GM19193 (cell line): Measurements from ENCODE around the gene THAP3.

Experiments
- POLR2A ChIP-seq: IDR thresholded peaks from 4 replicates; pipeline ENCODE4 v1.6.1; 2011; ENCODE audit not compliant: insufficient read depth, insufficient read length; ENCODE audit errors: extremely low read depth

The THAP3 gene

DNA sequence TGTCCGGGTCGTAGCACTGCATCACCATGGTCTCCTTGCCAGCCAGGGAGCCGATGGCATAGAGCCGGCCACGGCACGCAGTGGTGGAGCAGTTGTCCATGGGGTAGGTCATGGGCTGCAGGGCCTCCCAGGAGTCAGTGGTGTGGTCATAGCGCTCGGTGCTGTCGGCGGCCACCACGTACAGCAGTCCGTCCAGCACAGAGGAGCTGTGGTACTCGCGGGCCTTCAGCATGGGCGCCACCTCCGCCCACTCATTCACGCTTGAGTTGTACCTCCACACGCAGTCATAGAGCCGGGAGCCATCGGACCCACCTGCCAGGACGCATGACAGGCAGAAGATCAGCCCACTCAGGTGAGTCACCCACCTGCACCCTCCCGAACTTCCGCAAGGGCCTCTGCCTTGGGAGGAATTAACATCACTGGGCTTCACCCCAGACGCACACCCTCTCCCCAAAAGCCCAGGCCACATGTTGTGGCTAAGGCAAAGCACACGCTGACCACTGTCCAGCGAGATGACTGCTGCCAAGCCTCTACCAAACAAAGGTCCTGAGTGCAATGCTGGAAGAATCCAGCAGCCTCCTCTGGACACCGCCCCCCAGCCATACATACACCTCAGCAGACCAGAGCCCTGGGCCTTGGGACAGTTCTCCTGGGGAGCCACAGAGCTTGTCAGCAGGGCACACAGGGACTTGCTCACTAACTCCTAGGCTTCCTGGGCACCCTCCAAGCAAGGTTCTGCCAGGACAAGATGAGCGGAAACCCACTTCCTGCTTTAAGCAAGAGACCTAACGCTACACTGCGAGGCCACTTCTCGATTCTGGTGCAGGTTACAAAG is 25.3 kb upstream of the THAP3 start:
- TF ChIP-seq POLR2A = no peak

DNA sequence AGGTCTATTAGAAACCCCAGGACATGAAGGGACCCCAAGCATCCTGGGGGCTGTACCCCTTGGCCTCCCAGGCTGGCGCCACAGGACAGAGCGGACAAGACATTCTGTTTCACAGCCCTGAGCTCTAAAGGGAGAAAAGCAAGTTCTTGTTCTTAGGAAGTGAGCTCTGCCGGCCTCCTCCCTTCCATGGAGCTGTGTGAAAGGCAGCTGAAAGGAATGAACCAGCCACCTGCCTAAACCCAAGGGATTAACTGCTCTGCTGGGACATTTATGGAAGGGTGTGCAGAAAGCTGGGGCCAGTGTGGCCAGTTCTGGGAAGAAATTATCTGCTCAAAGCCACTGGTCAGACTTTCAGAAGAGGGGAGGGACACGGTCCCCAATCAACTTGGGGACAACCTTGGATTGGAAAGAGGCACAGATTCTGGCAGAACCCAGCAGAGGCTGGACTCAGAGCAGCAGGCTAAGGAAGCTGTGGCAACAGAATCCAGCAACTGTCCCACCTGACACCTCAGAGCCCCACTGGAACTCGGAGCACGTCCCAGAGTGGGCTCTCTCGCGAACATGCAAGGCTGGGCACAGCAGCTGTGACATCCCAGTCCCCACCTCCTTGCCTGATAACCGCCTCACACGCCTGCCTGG is 24.1 kb upstream of the THAP3 start:
- no peak for TF ChIP-seq POLR2A

DNA sequence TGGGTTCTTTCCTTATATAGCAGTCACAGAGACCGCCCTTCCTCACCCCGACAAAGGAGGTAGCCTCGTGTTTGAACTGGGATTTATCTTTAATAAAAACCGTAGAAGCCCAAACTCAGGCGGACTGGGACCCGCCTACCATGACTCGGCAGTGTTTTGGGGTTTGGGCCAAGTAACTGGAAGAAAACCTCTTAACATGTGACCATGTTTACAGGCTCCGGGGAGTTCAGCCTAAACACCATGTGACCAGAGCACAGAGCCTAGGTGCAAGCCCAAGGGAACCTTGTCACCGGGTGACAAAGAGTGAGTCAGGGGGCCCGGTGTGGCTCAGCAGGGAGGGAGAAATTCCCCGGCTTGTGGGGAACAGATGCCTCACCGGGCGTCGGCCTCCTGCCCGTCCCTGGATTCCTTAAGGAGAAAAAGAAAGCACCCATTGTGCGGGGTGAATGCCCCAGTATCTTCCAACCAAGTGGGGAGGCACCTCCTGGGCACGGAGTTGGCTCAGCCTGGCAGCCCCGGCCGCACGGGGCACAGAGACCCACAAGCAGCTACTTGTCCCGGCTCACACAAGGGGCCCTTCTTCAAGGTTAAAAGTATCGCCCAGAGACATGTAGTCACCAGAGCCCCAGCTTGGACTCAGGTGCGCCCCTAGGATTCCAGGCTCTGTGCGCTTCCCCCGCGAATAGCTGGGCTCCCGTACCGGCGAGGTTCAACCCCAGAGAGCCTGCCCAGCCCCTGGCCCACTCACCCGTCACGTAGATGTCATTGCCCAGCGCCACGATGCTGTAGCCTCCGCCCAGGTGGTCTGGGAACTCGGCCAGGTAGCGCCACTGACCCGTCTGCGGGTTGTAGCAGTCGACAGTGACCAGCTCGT is 23.4 kb upstream of the THAP3 start:
- TF ChIP-seq POLR2A = peak; percentile 3

DNA sequence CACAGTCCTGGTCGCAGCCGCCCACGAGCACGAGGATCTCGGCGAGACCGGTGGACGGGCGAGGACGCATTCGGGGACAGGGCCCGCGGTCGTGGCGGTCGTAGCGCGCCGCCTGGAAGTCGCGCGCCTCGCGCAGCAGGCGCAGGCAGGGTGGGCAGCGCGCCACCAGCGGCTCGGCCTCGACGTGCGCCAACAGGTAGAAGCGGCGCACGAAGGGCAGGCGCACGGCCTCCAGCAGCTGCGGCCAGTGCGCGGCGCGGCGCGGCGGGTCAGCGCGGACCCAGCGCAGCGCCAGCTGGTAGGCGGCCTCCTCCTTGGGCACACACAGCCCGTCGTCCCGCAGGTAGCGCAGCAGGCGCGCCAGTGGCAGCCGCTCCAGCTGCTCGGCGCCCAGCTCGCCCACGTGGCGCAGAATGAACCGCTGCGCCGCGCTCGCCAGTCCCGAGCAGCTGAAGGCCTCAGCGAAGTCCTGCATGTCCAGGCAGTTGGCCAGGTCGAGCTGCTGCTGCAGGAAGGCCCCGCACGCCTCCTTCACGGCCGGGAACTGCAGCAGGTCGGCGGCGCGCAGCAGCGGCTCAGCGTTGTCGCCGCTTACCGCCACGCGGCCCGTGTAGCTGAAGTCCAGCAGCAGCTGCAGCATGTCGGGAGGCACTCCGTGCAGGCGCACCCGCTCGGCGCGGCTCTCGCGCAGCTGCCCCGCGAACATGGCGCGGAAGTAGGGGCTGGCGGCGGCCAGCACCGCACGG is 22.6 kb upstream of the THAP3 start:
- no peak for TF ChIP-seq POLR2A

DNA sequence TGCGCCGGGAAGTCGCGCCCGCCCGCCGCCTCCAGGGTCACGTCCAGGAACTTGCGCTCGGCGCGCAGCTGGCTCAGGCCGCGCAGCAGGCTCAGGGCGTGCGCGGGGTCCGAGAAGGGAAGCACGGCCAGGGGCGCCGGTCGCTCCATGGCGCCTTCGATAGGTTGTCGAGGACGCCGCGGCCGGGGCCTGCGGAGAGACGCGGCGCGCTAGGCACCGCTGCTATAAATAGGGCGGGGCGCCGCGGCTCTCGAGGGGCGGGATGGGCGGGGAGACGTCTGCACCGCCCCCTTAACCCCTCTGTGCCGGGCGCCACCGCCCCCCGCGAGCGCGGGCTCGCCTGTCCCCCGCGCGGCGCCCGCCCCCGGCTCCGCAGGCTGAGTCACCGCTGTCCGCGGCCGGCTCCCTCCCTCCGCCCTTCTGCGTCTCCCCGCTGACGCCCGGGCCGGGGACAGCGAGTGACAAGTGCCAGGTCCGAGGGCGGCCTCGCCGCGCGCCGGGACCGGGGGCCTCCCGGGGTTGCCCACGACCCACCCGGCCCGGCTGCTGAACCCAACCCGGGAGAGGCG is 21.9 kb upstream of the THAP3 start, which contains the start of gene KLHL21:
Gene KLHL21, minus strand, starts transcription at position 201 of the 569 bp plus-strand sequence. Its CDS starts 52 bp downstream, at position 149.
- TF ChIP-seq POLR2A = peak; percentile 91

DNA sequence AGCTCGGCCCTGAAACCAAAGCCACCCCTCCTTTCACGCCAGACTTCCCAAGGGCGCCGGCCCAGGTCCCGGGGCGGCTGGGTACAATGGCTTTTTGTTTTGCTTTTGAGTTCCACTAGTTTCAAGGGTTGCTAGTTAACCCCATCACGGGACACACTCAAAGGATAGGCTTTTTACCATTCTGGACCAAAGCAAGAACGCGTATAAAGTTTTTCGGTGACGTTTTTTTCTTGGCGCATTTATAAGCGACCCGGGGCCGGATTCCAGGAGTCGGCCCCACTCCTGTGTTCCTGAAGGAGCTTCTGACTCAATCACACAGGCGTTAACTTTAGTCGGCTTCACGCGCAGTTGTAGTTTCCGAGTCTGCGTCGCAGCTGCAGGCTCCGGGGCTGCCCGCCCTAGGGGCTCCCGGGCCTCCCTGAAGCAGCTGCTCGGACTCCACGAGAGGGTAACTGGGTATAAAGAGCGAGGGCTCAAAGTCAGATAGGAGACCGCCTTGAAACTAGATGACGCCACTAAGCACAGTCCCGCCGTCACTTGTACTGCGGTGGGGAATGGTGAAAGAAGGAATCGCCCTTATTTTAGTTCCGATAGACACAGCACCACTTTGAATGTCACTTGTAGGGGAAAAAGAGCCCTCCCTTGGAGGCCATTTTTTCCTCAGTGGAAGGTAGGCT is 21.3 kb upstream of the THAP3 start:
- TF ChIP-seq POLR2A = peak; percentile 37

DNA sequence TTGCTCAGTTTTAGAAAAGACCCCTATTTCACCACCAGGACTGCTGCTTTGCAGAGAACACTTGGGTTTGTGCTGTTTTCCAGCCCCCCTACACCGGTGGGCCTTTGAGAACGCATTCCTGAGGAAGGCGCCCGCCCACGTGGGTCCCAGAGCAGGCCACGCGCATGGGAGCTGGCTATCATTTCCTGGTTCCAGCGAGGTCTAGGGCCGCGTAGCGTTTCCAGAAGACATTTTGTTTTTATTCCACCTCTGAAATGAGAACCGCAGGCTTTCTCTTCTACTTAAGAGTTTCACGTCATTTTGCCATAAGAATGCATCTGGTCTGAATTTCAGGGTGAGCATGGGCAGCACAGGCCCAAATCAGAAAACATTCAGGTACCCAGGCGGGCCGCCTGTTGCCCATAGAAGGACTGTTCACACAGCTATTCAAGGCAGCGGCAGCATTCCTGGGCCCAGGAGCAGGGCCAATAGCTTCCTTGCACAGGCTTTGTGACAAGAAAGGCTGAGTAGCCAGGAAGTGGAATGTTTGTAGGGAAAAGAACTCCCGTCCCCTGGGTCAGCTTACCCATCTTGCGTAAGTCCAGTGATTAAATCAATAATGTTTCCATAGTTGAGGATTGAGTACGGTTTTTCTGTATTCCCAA is 20.6 kb upstream of the THAP3 start:
- no peak for TF ChIP-seq POLR2A

DNA sequence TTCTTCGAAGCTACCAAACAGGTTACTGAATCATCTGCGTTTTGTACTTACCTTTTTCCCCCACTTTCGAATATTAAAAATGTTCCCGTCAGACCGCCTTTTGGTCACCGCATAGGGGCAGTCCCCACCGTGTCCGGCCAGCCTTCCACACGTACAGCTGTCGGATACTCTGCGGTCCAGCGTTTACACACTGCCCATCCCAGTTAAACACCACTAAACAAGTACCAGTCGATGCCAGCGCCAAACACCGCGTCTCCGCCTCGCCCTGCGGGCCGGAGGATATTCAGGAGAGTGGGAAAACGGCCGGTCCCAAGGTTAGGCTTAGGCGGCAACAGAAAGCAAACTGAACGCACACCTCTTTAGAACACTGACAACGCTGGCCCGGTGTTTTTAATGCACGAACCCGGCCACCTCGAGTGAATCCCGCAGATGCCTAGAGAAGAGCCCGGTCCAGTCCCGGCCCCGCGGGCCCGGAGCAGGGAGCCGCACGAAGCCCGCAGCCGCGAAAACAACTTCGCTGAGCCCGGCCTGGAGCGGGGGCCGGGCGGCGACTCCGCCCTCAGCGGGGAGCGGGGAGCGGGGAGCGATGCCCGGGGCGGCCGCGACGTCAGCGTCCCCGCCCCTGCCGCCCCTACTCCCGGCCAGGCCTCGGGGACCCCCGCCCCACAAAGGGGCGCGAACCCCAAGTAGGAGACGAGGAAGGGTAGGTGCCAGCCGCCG is 11.9 kb upstream of the THAP3 start:
- no peak for TF ChIP-seq POLR2A

DNA sequence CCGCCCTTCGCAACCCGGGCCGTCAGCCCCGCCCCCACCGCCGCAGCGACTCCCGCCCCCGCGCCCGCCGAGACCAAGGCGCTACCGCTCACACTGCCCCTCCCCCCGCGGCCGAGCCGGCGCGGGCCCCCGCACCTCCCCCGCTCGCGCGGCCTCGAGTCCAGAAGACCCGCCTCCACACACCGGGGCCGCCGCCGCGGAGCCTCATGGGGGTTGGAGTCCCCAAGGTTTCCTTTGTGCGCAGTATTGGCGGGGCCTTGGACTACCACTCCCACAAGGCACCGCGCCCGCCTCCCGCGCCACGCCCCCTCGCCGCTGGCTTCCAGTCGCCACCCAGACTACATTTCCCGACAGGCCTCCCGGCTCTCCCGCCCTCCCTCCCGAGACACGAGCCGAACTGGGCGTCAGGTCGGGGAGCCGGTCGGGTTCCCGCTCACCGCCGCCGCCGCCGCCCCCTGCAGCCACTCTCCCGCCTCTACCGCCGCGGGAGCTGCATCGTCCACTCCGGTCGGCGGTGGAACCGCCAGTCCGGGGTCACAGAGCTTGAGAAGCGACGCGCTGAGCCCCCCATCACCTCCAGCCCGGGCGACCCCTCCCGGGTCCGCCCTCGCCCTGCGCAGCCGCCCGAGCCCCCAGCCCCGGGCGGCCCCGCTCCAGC is 11.2 kb upstream of the THAP3 start, which contains the start of gene PHF13:
Gene PHF13, plus strand, starts transcription at position 371 of the 658 bp plus-strand sequence. CDS start 336 bp downstream, outside the sequence.
- TF ChIP-seq POLR2A = peak; percentile 34

DNA sequence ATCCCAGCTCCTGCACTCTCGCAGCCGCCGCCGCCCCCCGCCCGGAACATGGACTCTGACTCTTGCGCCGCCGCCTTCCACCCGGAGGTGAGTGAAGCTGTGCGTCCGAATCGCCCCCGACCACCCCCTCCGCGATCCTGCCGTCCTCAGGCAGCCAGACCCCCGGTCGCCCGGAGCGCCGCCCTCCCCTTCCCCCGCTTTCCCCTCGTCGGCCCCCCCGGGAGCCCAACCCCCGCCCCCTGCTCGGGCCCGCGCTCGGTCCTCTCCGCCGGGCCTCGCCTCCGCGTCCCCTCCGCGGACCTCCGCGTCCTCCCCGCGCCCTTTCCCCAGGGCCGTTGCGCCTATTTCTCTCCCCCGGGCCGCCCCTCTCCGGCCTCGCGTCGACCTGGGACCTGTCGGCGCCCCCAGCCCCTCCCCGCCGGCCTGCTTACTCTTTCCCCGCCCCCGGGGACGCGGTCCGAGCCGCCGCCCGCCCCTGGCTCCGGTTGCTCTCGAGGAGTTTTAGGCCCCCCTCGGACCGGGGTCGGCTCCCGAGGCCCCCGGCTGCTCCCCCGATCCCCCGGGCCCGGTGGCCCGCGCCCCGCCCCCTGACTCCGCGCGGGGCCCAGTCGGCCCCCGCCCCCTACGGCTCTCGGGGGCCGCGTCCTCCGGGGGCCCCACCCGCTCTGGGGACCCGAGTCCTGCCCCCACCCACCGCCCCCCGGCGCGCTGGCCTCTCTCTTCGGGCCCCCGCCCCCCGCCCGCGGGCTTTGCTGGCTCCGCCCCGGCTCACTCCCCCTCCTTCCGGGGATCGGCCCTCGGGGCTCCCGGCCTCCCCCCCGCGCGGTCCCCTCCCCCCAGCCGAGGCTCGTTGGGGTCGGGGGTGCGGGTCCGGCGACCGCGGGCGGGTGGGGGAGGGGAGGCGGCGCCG is 10.4 kb upstream of the THAP3 start:
- TF ChIP-seq POLR2A = no peak
